ENCODE results near the gene SLC30A7. TPM values are rescaled to one million over a fixed set of nuclear protein-coding genes. Genes with fewer than 3 reads are reported as not detected.

Gene SLC30A7
- total RNA-seq, 2 donors from 2014 or later: 10.5 to 13.5 TPM

- no peak for DNase-seq
- Histone ChIP-seq H3K4me1 (no peaks in the 10 kb centered on the region), H3K27me3 (no peaks in the 10 kb centered on the region), H3K27ac (no peak overlapping the region), H3K9me3 (no peaks in the 10 kb centered on the region), H3K4me3 (no peak overlapping the region), H3K36me3 (replicated peaks in 1 of 2; ENCODE audit: insufficient read depth in 1 of 2, low read depth in 2 of 2) (no peaks in the 10 kb centered on the region)
- intact Hi-C loops (cut with DNase I): no loop called here
- TF ChIP-seq CTCF (IDR thresholded peaks at IDR 0.05): no peak
- TF ChIP-seq POLR2A (IDR thresholded peaks at IDR 0.05): no peak
- no peak for ATAC-seq
- 67 to 86% methylated on average over 1 of the region's 1 CpG for WGBS, 2 donors
These were observed 117.9 kb downstream of the SLC30A7 start for GRCh38 chr1:101013776-101014175.

DNA sequence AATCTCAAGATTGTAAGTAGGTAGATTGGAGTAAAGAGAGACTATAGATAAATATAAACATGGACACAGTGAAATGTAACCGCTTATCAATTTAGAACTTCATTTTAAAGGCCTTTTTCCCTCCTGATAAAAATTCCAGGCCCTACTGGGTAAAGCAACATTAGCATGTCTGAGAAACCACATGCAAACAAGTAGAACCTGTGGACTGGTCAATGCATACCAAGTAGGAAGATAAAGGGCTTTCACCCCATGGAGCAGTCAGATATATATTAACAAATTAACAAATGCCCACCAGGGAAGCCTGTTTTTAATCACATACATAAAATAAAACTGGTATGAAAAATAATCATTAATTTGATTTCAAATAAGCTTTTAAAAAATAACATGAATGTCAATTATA lies 121.6 kb downstream of the SLC30A7 start:
- Histone ChIP-seq H3K27me3 (no peaks in the 10 kb centered on the region), H3K9me3 (no peaks in the 10 kb centered on the region), H3K4me3 (no peak overlapping the region), H3K4me1 (no peaks in the 10 kb centered on the region), H3K36me3 (replicated peaks in 1 of 2; ENCODE audit: insufficient read depth in 1 of 2, low read depth in 2 of 2) (no peaks in the 10 kb centered on the region), H3K27ac (no peak overlapping the region)
- intact Hi-C loops (cut with DNase I): no loop called here
- DNase-seq (no peak), ATAC-seq (no peak)
- 91 to 93% methylated on average over 1 of the region's 1 CpG for WGBS, 2 donors
- TF ChIP-seq CTCF (IDR thresholded peaks at IDR 0.05) (no peak), POLR2A (IDR thresholded peaks at IDR 0.05) (no peak)

- TF ChIP-seq CTCF (IDR thresholded peaks at IDR 0.05): no peak
- TF ChIP-seq POLR2A (IDR thresholded peaks at IDR 0.05): no peak
- intact Hi-C loops (cut with DNase I): no loop called here
These were observed 126.4 kb downstream of the SLC30A7 start for GRCh38 chr1:101022294-101022693.

DNA sequence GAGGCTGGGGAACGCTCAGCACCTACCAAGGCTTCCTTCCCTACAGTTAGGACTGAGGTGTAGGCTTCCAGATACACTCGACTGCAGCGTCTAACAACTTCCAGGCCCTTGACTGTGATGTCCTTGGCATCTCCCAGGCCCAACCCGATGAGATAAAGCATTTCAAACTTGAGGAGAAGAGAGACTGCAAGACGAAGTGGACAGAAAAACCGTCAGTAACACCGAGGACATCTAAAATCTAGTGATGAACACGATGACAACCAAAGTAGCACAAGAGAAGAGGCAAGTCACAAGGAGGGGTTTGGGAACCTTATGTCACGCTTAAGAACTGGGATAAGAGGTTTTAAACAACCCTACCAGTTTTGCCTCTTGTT lies 129.4 kb downstream of the SLC30A7 start:
- Histone ChIP-seq H3K4me1 (peaks cover 16% of the 10 kb centered on the region), H3K36me3 (replicated peaks in 1 of 2; ENCODE audit: insufficient read depth in 1 of 2, low read depth in 2 of 2) (no peaks in the 10 kb centered on the region), H3K4me3 (peak overlapping the region; percentile 11 to 39), H3K27me3 (no peaks in the 10 kb centered on the region), H3K9me3 (no peaks in the 10 kb centered on the region), H3K27ac (peak overlapping the region; percentile 67 to 79 (median 76))
- peak in 2 of 4 donors; percentile 14 to 31 for DNase-seq
- TF ChIP-seq CTCF (IDR thresholded peaks at IDR 0.05) (no peak), POLR2A (IDR thresholded peaks at IDR 0.05) (no peak)
- peak; percentile 30 for ATAC-seq
- WGBS, 2 donors: 0 to 1% methylated on average over 9 of the region's 9 CpGs
- intact Hi-C loops (cut with DNase I): no loop called here

More at GRCh38 chr1:101022294-101022693, 126.4 kb downstream of the SLC30A7 start:
- H3K9me3 ChIP-seq: no peaks in the 10 kb centered on the region
- no peak for DNase-seq
- WGBS, 2 donors: 69 to 89% methylated on average over 3 of the region's 3 CpGs
- H3K4me3 ChIP-seq: no peak overlapping the region
- ATAC-seq: no peak
- no peak overlapping the region for H3K27ac ChIP-seq
- no peaks in the 10 kb centered on the region for H3K27me3 ChIP-seq
- H3K36me3 ChIP-seq (replicated peaks in 1 of 2; ENCODE audit: insufficient read depth in 1 of 2, low read depth in 2 of 2): no peaks in the 10 kb centered on the region
- peaks cover 16% of the 10 kb centered on the region for H3K4me1 ChIP-seq

GRCh38 chr1:101025657-101026429 lies 130.0 kb downstream of the SLC30A7 start, which contains the start of gene DPH5:
Gene DPH5 (minus strand): TSS chr1:101025784. CDS start chr1:101025443, 341 bp downstream.
- peak within 1 kb of the TSS; percentile 67 to 79 (median 76) for H3K27ac ChIP-seq
- no peaks in the 10 kb centered on the region for H3K9me3 ChIP-seq
- intact Hi-C loops (cut with DNase I): no loop called here
- DNase-seq (peak; percentile 88 to 95 (median 91)), ATAC-seq (peak; percentile 99)
- peak within 1 kb of the TSS; percentile 11 to 39 for H3K4me3 ChIP-seq
- H3K36me3 ChIP-seq (replicated peaks in 1 of 2; ENCODE audit: insufficient read depth in 1 of 2, low read depth in 2 of 2): no peaks in the 10 kb centered on the region
- H3K27me3 ChIP-seq: no peaks in the 10 kb centered on the region
- peaks cover 16% of the 10 kb centered on the region for H3K4me1 ChIP-seq
- 0 to 1% methylated on average over 11 to 37 of the region's 37 CpGs for WGBS, 2 donors
- peak in 1 of 7 experiments; percentile 4 for TF ChIP-seq CTCF (IDR thresholded peaks at IDR 0.05)
- peak; percentile 59 to 88 (median 84) for TF ChIP-seq POLR2A (IDR thresholded peaks at IDR 0.05)
